ENCODE measurements around the gene RAD51AP2. TPM values are rescaled to one million over a fixed set of nuclear protein-coding genes. Genes with fewer than 3 reads are reported as not detected.

Gene RAD51AP2
- total RNA-seq, 1 donor from 2014 or later: 0.04 TPM

- peaks cover 3% of the 10 kb centered on the region for H3K27me3 ChIP-seq (ENCODE audit: control insufficient read depth, insufficient read depth, low read length)
- no peaks in the 10 kb centered on the region for H3K36me3 ChIP-seq (ENCODE audit: control insufficient read depth, insufficient read depth, low read length)
- TF ChIP-seq, protein P1, sequence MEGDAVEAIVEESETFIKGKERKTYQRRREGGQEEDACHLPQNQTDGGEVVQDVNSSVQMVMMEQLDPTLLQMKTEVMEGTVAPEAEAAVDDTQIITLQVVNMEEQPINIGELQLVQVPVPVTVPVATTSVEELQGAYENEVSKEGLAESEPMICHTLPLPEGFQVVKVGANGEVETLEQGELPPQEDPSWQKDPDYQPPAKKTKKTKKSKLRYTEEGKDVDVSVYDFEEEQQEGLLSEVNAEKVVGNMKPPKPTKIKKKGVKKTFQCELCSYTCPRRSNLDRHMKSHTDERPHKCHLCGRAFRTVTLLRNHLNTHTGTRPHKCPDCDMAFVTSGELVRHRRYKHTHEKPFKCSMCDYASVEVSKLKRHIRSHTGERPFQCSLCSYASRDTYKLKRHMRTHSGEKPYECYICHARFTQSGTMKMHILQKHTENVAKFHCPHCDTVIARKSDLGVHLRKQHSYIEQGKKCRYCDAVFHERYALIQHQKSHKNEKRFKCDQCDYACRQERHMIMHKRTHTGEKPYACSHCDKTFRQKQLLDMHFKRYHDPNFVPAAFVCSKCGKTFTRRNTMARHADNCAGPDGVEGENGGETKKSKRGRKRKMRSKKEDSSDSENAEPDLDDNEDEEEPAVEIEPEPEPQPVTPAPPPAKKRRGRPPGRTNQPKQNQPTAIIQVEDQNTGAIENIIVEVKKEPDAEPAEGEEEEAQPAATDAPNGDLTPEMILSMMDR (IDR thresholded peaks at IDR 0.05; ENCODE audit: insufficient read depth, low read length, poor library complexity, severe bottlenecking): no peak
- no peak for DNase-seq (ENCODE audit: low read depth)
- H3K4me3 ChIP-seq (ENCODE audit: low read depth, low read length): no peak overlapping the region
Measured at GRCh38 chr2:17543848-17544247, 25.6 kb upstream of the RAD51AP2 start.

DNA sequence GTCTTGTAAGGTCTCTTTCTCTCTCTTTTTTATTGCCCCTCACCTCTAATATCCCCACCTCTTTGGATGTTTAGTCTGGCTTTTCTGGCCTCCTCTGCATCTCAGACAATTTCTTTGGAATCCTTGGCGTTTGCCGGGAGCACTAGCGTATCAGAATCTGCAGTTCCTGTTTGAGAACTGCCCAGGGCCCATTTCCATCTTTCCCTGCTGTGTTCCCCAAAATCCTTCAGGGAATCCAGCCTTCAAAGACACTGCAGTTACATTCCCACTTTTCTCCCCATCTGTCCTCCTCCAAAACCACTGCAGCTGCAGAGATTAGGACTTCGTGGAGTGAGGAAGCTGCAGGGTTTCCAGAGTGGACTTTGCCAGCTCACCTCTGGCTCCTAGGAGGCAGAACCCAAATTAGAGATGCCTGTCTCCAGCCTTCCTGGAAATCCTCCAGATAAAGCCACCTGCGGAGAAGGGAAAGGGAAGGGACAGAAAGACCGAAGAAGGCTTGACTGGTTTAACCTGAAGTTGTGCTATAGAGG, 25.0 kb upstream of the RAD51AP2 start:
- DNase-seq (ENCODE audit: low read depth): no peak
- peaks cover 3% of the 10 kb centered on the region for H3K27me3 ChIP-seq (ENCODE audit: control insufficient read depth, insufficient read depth, low read length)
- no peaks in the 10 kb centered on the region for H3K36me3 ChIP-seq (ENCODE audit: control insufficient read depth, insufficient read depth, low read length)
- no peak overlapping the region for H3K4me3 ChIP-seq (ENCODE audit: low read depth, low read length)
- TF ChIP-seq, protein P1 (IDR thresholded peaks at IDR 0.05; ENCODE audit: insufficient read depth, low read length, poor library complexity, severe bottlenecking): no peak

DNA sequence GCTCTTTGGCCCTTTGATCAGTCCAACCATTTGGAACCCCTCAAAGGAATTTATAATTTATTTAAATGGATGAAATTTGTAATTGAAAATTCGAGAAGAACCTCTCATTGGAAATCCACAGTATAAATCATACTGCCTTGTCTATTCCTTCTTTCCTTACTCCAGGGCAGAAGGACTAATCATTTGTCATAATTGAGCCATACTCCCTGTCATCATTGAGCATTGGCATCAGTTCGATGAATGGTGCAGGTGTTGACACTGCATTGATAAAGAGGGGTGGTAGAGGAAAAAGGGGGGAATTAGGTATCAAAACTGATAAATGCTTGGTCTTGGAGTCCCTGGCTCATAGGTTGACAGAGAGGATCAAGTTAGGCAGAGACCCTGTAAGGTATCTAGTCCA, 24.2 kb upstream of the RAD51AP2 start:
- TF ChIP-seq, protein P1 (IDR thresholded peaks at IDR 0.05; ENCODE audit: insufficient read depth, low read length, poor library complexity, severe bottlenecking): no peak
- no peak for DNase-seq (ENCODE audit: low read depth)
- peaks cover 5% of the 10 kb centered on the region for H3K27me3 ChIP-seq (ENCODE audit: control insufficient read depth, insufficient read depth, low read length)
- no peaks in the 10 kb centered on the region for H3K36me3 ChIP-seq (ENCODE audit: control insufficient read depth, insufficient read depth, low read length)
- no peak overlapping the region for H3K4me3 ChIP-seq (ENCODE audit: low read depth, low read length)

GRCh38 chr2:17541531-17541950, 23.3 kb upstream of the RAD51AP2 start:
- no peaks in the 10 kb centered on the region for H3K36me3 ChIP-seq (ENCODE audit: control insufficient read depth, insufficient read depth, low read length)
- TF ChIP-seq, protein P1 (IDR thresholded peaks at IDR 0.05; ENCODE audit: insufficient read depth, low read length, poor library complexity, severe bottlenecking): no peak
- H3K4me3 ChIP-seq (ENCODE audit: low read depth, low read length): peak overlapping the region; percentile 64
- H3K27me3 ChIP-seq (ENCODE audit: control insufficient read depth, insufficient read depth, low read length): peaks cover 5% of the 10 kb centered on the region
- DNase-seq (ENCODE audit: low read depth): no peak

- Histone ChIP-seq H3K36me3 (ENCODE audit: control insufficient read depth, insufficient read depth, low read length) (no peaks in the 10 kb centered on the region), H3K4me3 (ENCODE audit: low read depth, low read length) (peak overlapping the region; percentile 64), H3K27me3 (ENCODE audit: control insufficient read depth, insufficient read depth, low read length) (peaks cover 5% of the 10 kb centered on the region)
- TF ChIP-seq, protein P1 (IDR thresholded peaks at IDR 0.05; ENCODE audit: insufficient read depth, low read length, poor library complexity, severe bottlenecking): no peak
- DNase-seq (ENCODE audit: low read depth): no peak
Measured at GRCh38 chr2:17540813-17541530, 22.7 kb upstream of the RAD51AP2 start.

All from kidney epithelial cell (primary cell).